GM12892 (cell line): Measurements from ENCODE around the gene ARHGEF3.

Source experiments
- DNase-seq: peaks from one replicate; pipeline ENCODE4 v3.0.0; 2011; ENCODE audit not compliant: insufficient read length
- FAIRE-seq: peaks from 2 replicates; lab custom pipeline; 2011; peaks lifted over from hg19 to GRCh38; lab: Jason Lieb, UNC
- POLR2A ChIP-seq: IDR thresholded peaks from 2 replicates; pipeline ENCODE4 v1.6.1; 2011; ENCODE audit warnings: low read depth, low read length, control low read depth
- POLR2AphosphoS5 ChIP-seq: IDR thresholded peaks from 2 replicates; pipeline ENCODE4 v1.6.1; 2011; ENCODE audit warnings: low read depth, low read length, control low read depth
- TAF1 ChIP-seq: IDR thresholded peaks from 2 replicates; pipeline ENCODE4 v1.6.1; 2011; ENCODE audit warnings: low read depth, mild to moderate bottlenecking, control low read depth, low read length, borderline replicate concordance

The ARHGEF3 gene

GRCh38 chr3:56833536-56833935 lies 31.8 kb upstream of the ARHGEF3 start:
- no peak for TF ChIP-seq TAF1
- TF ChIP-seq POLR2AphosphoS5 = no peak
- no peak for TF ChIP-seq POLR2A
- FAIRE-seq = no peak
- no peak for DNase-seq

- DNase-seq = no peak
- no peak for TF ChIP-seq POLR2A
- no peak for TF ChIP-seq POLR2AphosphoS5
- no peak for TF ChIP-seq TAF1
- FAIRE-seq = no peak
Measured at GRCh38 chr3:56833022-56833421, 31.3 kb upstream of the ARHGEF3 start.

DNA sequence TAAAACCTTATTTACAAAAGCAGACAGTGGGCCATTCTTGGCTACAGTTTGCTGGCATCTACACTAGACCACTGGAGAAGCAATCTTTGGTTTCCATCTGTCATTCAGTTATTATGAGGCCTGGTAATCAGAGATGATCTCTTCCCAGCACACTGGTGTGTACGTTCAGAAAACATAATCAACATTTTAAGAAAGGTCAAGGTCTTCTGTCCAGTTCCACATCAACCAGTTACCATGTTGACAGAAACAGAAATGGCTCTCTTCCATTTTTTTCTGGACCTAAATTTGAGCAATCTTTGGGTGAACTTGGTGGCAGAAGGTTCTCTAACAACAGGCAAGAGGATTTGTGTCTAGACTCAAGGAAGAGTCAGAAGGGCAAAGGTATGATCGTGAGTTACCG lies 29.8 kb upstream of the ARHGEF3 start:
- TF ChIP-seq POLR2A = no peak
- TF ChIP-seq TAF1 = no peak
- no peak for TF ChIP-seq POLR2AphosphoS5
- no peak for FAIRE-seq

GRCh38 chr3:56830884-56831283 lies 29.1 kb upstream of the ARHGEF3 start:
- no peak for FAIRE-seq
- TF ChIP-seq POLR2A (no peak), POLR2AphosphoS5 (no peak), TAF1 (no peak)
- no peak for DNase-seq

More for the DNA sequence above, 29.8 kb upstream of the ARHGEF3 start:
- no peak for DNase-seq

DNA sequence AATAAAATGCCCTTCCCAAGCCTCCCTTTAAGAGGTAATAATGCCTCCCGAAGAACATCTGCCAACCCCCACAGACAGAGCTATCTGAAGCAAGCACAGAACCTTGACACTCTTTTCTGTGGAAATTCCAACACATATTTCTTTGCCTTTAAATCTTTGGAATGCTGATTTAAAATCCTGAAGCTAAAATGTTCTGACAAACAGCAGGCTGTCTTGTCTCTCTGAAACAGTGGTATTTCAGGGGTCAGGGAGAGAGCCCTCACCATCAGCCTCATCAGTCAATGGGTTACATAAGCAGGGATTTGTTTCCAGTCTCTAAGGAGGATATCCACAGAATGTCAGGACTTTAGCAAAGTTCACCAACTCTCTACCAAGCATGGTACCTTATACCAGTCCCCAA lies 27.8 kb upstream of the ARHGEF3 start:
- TF ChIP-seq TAF1 (no peak), POLR2A (no peak), POLR2AphosphoS5 (no peak)

DNA sequence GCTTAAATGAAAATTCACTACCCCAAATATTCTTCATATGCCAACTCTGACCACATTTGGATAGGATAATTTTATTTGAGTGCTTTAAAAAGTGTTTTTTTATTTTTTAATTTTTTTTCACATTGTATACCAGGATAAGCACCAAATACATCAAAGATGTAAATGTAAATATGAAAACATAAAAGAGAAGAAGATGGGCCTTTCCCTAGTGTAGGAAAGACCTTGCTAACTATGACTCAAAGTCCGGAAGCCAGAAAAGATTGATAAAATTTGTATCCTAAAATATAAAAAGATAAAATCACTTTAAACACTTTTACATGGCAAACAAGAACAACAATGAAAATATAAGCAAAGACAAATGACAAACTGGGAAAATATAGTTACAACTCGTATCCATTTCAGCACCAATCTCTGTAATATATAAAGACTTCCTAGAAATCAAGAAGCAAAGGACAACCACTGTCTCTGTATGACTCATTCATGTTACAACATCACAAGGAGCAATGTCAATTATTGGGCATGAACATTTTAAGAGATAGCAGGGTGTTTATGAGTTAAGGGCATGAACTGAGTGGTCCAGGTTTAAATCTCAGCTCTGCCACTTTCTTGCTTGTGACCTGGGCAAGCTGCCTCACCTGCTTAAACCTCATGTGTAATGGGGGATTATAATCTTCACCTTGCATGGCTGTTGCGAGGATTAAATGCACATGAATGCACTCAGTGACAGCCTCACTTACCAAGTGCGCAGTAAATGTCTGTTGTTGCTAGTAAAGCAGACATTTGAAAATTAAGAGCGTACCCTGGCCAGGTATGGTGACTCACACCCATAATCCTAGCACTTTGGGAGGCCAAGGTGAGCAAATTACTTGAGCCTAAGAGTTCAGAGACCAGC lies 25.3 kb upstream of the ARHGEF3 start:
- FAIRE-seq (no peak), DNase-seq (no peak)
- TF ChIP-seq TAF1 (no peak), POLR2A (no peak), POLR2AphosphoS5 (no peak)

More for the DNA sequence above, 27.8 kb upstream of the ARHGEF3 start:
- no peak for FAIRE-seq
- DNase-seq = no peak

DNA sequence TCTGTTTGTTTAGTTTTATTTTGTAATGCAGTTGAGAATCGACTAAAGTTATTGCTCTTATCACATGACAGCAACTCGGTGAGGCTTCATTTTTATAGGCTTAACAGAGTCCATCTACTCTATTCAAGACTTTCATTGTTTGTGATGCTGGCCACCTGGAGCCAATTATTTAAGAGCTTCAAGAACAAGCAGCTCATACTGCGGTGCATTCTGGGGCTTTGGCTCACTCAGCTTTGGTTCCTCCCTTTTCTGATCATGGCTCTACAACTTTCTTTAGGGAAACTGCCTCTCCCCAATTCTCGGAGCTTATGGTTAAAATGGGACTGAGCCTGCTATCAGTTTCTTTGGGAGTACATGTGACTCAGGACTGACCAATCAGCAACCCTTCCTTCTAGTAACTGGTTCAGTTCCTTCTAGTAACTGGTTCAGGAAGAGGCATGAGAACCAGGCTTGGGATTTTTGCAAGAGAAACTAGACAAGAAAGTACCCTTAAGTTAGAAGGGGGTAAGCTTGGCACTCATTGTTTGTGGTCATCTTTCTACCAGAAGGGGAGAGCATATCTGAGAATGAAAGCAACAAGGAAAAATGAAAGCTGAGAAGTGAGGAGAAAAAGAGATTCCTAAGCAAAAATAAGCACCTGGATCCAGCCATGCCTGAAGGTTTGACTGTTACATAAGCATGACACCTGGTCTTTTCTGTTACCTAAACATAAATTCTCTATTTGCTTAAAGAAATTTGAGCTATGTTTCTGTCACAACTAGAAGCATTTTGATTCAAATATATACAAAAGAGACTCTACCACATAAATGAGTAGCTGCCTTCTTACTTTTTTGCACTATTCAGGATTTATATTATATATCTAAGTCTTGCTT lies 24.1 kb upstream of the ARHGEF3 start:
- DNase-seq = no peak
- TF ChIP-seq POLR2AphosphoS5 (no peak), POLR2A (no peak), TAF1 (no peak)
- peak; percentile 5 for FAIRE-seq

DNA sequence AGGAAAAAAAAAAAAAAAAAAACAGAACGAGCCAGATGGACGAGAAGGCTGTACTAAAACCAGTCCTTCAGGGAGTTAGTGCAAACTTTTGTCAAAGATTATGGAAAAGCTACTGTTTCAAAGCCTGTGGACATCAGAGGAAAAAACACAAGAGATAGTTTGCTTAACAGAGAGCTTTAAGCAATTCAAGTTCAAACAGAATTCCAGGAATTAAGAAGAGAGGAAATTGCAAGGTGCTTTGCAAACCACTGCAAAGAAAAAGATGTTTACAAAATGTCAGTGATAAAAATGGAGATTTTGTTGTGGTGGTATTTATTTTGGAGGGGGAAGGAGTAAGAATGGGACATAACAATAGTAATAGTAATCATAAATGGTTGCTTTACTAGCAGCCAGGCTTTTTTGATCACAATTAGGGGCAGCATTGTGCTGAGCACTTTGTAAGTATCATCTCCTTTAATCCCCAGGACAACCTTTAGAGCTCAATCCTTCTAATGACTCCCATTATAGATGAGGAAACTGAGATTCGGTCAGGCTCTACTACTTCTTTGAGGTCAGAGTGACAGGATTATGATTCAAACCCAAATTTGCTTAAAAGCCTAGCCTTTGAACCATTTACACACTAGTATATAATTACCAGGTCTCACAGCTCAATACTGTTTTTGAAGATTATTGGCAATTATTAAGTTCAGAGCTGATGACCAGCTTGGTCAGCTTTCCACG lies 22.4 kb upstream of the ARHGEF3 start:
- DNase-seq (no peak), FAIRE-seq (no peak)
- no peak for TF ChIP-seq TAF1
- no peak for TF ChIP-seq POLR2A
- no peak for TF ChIP-seq POLR2AphosphoS5

- no peak for DNase-seq
- TF ChIP-seq POLR2A (no peak), POLR2AphosphoS5 (no peak), TAF1 (no peak)
Measured at GRCh38 chr3:56823421-56823926, 21.7 kb upstream of the ARHGEF3 start.

GRCh38 chr3:56822501-56822900 lies 20.8 kb upstream of the ARHGEF3 start:
- FAIRE-seq (no peak), DNase-seq (no peak)
- TF ChIP-seq POLR2AphosphoS5 = no peak
- TF ChIP-seq POLR2A = no peak
- no peak for TF ChIP-seq TAF1

More at GRCh38 chr3:56823421-56823926, 21.7 kb upstream of the ARHGEF3 start:
- FAIRE-seq = no peak
